Activated CD4-positive, CD25-positive, alpha-beta regulatory T cell treated with anti-CD3 and anti-CD28 coated beads, Interleukin-2, amount 50 U/mL, for 16 hours (primary cell): ENCODE measurements around the gene OR13C2.
"Not testable (repeated sequence)": the region's sequence is repeated elsewhere in the genome, so short reads cannot be mapped to it uniquely, and the experiment has no call there.

Source experiments
- DNase-seq: peaks from one replicate; pipeline ENCODE4 v3.0.0-alpha.2; 2020; ENCODE audit warnings: low read depth, low spot score

The OR13C2 gene

DNA sequence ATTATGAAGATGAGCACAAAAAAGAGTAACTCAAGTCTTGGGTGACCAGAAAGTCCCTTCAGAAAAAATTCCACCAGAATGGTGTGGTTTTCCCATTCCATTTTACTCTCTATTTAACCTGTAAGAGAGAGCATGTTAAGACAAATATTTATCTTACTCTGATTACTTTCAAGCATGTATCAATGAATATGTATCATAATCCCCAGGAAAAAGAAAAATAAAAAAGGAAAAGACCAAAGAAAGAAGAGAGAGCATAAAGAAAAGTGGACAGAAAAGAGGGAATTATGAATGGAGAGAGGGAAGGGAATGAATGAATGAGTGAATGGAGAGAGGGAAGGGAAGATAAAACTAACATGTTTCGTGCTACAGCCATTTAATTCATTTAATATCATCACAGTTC, at the start of gene OR13C2:
OR13C2 (minus strand) TSS at position 101 of the 400 bp plus-strand sequence; CDS start at position 101, 0 bp downstream.
- DNase-seq, result not testable (repeated sequence)

GRCh38 chr9:104635456-104635855, 30.0 kb upstream of the OR13C2 start:
- DNase-seq, result no peak

GRCh38 chr9:104633976-104634520, 28.6 kb upstream of the OR13C2 start:
- DNase-seq, result no peak

GRCh38 chr9:104625964-104626363, 20.5 kb upstream of the OR13C2 start:
- DNase-seq, result not testable (repeated sequence)

GRCh38 chr9:104618104-104618503, 12.7 kb upstream of the OR13C2 start, which contains the start of gene OR13C9:
OR13C9 (minus strand) TSS chr9:104618204; CDS start chr9:104618204, 0 bp downstream.
- DNase-seq, result no peak

- DNase-seq, result no peak
Measured at GRCh38 chr9:104617418-104617817, 12.0 kb upstream of the OR13C2 start.

GRCh38 chr9:104611213-104611612, 5.8 kb upstream of the OR13C2 start:
- no peak for DNase-seq

- DNase-seq, result no peak
Measured at GRCh38 chr9:104608336-104608735, 2.9 kb upstream of the OR13C2 start.

GRCh38 chr9:104606152-104606551, 725 bp upstream of the OR13C2 start:
- DNase-seq, result no peak

- no peak for DNase-seq
Measured at GRCh38 chr9:104604801-104605200, 626 bp downstream of the OR13C2 start.

DNA sequence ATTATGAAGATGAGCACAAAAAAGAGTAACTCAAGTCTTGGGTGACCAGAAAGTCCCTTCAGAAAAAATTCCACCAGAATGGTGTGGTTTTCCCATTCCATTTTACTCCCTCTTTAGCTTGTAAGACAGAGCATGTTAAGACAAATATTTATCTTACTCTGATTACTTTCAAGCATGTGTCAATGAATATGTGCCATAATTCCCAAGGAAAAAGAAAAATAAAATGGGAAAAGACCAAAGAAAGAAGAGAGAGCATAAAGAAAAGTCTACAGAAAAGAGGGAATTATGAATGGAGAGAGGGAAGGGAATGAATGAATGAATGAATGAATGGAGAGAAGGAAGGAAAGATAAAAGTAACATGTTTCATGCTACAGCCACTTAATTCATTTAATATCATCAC, 6.1 kb downstream of the OR13C2 start, which contains the start of gene OR13C5:
OR13C5 (minus strand) TSS at position 101 of the 400 bp plus-strand sequence; CDS start at position 101, 0 bp downstream.
- not testable (repeated sequence) for DNase-seq

DNA sequence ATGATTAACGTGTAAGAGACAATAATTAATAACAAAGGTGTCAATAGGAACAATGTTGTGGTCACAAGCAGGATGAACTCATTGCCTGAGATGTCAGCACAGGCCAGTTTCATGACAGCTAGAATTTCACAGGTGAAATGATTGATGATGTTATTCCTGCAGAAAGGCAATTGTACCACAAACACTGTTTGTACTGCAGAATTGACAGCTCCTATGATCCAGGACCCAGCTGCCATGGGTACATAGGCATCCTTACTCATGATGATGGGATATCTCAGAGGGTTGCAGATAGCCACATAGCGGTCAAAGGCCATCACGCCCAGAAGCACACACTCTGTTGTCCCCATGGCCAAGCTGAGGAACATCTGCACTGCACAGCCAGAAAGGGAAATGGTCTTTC, 6.7 kb downstream of the OR13C2 start:
- DNase-seq, result not testable (repeated sequence)

GRCh38 chr9:104589626-104590025, 15.8 kb downstream of the OR13C2 start:
- no peak for DNase-seq

GRCh38 chr9:104586496-104587180, 18.8 kb downstream of the OR13C2 start:
- DNase-seq, result no peak

- no peak for DNase-seq
Measured at GRCh38 chr9:104580562-104580961, 24.9 kb downstream of the OR13C2 start.

DNA sequence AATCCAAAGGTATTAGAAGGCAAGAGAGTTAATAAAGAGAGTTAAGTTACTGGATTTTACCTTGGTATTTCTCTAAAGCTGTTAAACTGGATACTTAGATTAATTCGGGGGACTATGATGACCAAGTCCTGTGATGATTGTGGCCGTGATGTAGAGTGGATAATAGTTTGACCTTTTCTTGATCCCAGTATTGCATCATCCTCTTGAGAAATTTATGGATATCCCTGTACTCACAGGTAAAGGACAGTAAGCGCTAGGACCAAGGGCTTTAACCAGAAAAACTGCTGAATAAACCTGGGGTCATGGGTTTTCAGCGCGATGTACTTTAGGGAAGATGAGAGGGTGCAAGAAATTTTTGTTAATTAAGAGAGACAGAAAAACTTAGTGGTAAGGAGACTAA, 28.2 kb downstream of the OR13C2 start:
- DNase-seq, result no peak

DNA sequence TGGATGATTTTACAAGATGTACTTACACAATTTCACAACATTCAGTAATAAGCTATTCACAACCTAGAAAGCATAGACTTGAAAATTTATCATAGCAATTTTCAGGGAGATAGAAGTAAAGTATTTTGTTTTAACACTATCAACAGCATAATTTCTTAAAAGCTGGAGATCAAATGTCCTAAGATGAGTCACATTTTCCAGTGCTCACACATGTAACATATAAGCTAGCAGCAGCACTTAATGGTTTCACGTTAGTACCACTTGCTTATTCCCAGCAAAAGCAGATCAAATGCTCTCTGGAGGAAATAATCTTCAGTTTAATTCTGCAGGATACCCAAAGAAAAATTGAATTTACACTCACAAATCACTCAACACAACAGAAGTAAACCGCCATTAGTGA, 30.0 kb downstream of the OR13C2 start:
- no peak for DNase-seq

GRCh38 chr9:104572612-104573011, 32.8 kb downstream of the OR13C2 start:
- no peak for DNase-seq

DNA sequence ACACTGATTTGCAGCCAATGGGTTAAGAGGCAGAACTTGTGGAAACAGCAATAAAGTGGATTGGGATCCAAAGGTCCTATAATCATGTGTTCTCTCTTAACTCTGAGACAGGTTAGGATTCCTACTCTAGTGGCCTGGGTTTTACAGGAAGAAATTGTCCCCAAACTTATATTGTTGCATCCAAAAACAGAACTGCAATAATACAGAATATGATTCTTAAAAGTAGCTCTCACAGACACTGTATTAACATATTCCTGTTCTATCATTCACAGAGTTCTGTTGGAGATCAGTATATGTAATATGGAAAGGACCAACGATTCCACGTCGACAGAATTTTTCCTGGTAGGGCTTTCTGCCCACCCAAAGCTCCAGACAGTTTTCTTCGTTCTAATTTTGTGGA, 36.6 kb downstream of the OR13C2 start, which contains the start of gene OR13C8:
OR13C8 (plus strand) TSS at position 301 of the 400 bp plus-strand sequence; CDS start at position 301, 0 bp downstream.
- no peak for DNase-seq

- DNase-seq, result no peak
Measured at GRCh38 chr9:104564358-104564757, 41.1 kb downstream of the OR13C2 start.

- no peak for DNase-seq
Measured at GRCh38 chr9:104556830-104557634, 48.4 kb downstream of the OR13C2 start.

- DNase-seq, result no peak
Measured at GRCh38 chr9:104555521-104555920, 49.9 kb downstream of the OR13C2 start.
